ENCODE measurements around the gene PAK5.

PAK5 gene

GRCh38 chr20:9565910-9566550 is 272.8 kb downstream of the PAK5 start:
- TF ChIP-seq CTCF (IDR thresholded peaks at IDR 0.05) = no peak

GRCh38 chr20:9557411-9557810 is 281.5 kb downstream of the PAK5 start:
- no peak for TF ChIP-seq CTCF (IDR thresholded peaks at IDR 0.05)

- no peak for TF ChIP-seq CTCF (IDR thresholded peaks at IDR 0.05)
Measured at GRCh38 chr20:9555781-9556180, 283.1 kb downstream of the PAK5 start.

- TF ChIP-seq CTCF (IDR thresholded peaks at IDR 0.05) = no peak
Measured at GRCh38 chr20:9551808-9552550, 286.9 kb downstream of the PAK5 start.

- TF ChIP-seq CTCF (IDR thresholded peaks at IDR 0.05) = no peak
Measured at GRCh38 chr20:9550871-9551270, 288.0 kb downstream of the PAK5 start.

GRCh38 chr20:9550283-9550682 is 288.6 kb downstream of the PAK5 start:
- no peak for TF ChIP-seq CTCF (IDR thresholded peaks at IDR 0.05)

GRCh38 chr20:9543214-9543613 is 295.7 kb downstream of the PAK5 start:
- no peak for TF ChIP-seq CTCF (IDR thresholded peaks at IDR 0.05)

Measured in LNCAP (cell line).